OCI-LY1 (cell line): ENCODE measurements around the gene SPSB4.

Experiments
- CTCF ChIP-seq: fragments of 200-600 bp; sonication (generic), shearing (Covaris generic); IDR thresholded peaks from 2 replicates; pipeline ENCODE4 v1.5.1; 2017; ENCODE audit warnings: mild to moderate bottlenecking, antibody characterized with exemption, low read length, moderate library complexity, mixed read lengths
- EZH2 ChIP-seq: fragments of 200-600 bp; sonication (generic), shearing (Covaris generic); IDR thresholded peaks from 2 replicates; pipeline ENCODE4 v1.8.0; 2017; ENCODE audit warnings: borderline replicate concordance, mixed run types, mild to moderate bottlenecking, antibody characterized with exemption, low read length, moderate library complexity, mixed read lengths

GRCh38 chr3:141115789-141116541, 64.8 kb downstream of the SPSB4 start:
- TF ChIP-seq EZH2, result no peak
- no peak for TF ChIP-seq CTCF
